Measurements from ENCODE around the gene PKNOX2.

- no peak for TF ChIP-seq POLR2AphosphoS5 (IDR thresholded peaks at IDR 0.05)
- no peak for TF ChIP-seq CTCF (IDR thresholded peaks at IDR 0.05 in 8 of 11, conservative IDR thresholded peaks at IDR 0.05 in 3 of 11)
- no peak for TF ChIP-seq POLR2A (IDR thresholded peaks at IDR 0.05)
These were observed 168.3 kb downstream of the PKNOX2 start for GRCh38 chr11:125332821-125333220.
